ENCODE results near the gene GFY.

GFY gene

DNA sequence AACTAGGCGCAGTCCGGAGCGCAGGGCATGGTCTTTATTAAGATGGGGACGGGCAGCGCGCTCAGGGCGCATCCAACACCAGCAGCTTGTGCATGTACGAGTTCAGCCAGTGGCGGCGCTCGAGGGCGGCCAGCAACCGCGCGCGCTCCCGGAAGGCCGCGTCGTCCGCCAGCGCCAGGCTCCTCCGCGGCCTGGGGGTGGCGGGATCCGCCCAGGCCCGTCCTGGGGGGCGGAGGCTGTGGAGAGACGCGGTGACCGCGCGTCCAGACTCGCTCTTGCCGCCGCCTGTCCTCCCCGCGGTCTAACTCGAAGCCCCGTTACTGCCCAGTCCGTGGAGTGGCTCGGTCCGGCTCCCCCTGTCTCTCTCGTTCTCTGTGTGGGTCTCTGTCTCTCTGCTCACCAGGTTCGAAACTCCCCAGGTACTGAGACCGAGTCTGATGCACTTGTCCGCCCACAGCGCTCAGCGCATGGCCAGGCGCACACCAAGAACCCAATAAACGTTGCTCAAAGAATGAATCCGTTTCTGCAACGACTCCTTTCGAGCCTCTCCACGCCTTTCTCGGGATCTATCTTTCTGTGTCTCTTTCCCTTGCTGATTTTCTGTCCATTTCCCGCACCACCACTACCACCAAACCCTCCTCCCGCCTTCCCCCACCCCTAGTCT, 2.6 kb upstream of the GFY start:
- H3K27me3 ChIP-seq (ENCODE audit: control insufficient read depth, insufficient read depth, low read length) = peaks cover 68% of the 10 kb centered on the region
- H3K9ac ChIP-seq (ENCODE audit: low read length) = no peak overlapping the region
- H3K9me3 ChIP-seq (ENCODE audit: control insufficient read depth, low read depth, low read length) = no peaks in the 10 kb centered on the region
- H3K4me1 ChIP-seq (ENCODE audit: control insufficient read depth, low read depth, low read length) = peaks cover 18% of the 10 kb centered on the region
- peak overlapping the region; percentile 31 for H3K4me3 ChIP-seq (ENCODE audit: low read length)
- H3K36me3 ChIP-seq (ENCODE audit: control insufficient read depth, low read depth, low read length) = no peaks in the 10 kb centered on the region
- H3K27ac ChIP-seq (ENCODE audit: low read length) = no peak overlapping the region

DNA sequence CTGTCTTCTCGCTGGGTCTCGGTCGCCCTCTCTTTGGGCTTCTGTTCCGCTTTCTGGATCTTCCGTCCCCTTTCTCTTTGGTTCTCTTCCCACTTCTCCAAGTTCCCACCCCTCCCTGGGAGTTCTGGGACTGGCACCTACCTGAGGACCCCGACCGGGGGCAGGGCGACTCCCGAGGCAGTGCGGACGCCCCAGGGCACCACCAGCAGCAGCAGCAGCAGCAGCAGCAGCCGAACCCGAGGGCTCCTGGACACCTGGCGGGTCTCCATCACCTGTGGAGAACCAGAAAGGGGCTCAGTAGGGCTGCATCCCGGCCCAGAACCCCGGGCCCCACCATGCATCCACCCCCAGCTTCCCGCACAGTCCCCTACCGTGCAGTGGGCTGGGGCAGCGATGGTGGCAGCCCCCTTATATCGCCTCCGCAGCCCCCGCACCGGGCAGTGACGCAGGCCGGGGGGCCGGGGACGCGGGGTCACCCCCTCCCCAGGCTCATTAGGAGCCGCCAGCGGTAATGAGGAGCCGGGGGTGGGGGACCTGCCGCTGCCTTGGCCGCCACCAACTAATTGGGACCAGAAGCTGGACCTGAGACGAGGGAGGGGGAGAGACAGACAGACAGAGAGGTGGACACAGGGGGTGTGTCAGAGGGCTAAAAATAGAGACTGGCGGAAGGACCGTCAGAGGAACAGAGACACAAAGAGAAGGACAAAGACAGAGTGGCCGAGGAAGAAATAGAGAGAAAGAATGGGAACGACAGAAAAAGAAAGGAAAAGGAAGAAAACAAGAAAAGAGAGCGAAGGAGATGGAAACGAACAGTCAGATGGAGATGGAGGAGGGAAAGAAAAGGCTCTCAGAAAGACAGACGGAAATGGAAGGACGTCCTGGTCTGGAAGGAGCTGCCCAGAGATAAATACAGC, 1.9 kb upstream of the GFY start, which contains the start of gene PTH2:
Gene PTH2, minus strand, starts transcription at position 371 of the 914 bp plus-strand sequence. Its CDS starts 102 bp downstream, at position 269.
- H3K36me3 ChIP-seq (ENCODE audit: control insufficient read depth, low read depth, low read length) = no peaks in the 10 kb centered on the region
- H3K9me3 ChIP-seq (ENCODE audit: control insufficient read depth, low read depth, low read length) = no peaks in the 10 kb centered on the region
- H3K4me3 ChIP-seq (ENCODE audit: low read length) = peak within 1 kb of the TSS; percentile 31
- no peak within 1 kb of the TSS for H3K9ac ChIP-seq (ENCODE audit: low read length)
- peaks cover 69% of the 10 kb centered on the region for H3K27me3 ChIP-seq (ENCODE audit: control insufficient read depth, insufficient read depth, low read length)
- H3K27ac ChIP-seq (ENCODE audit: low read length) = no peak within 1 kb of the TSS
- peaks cover 18% of the 10 kb centered on the region for H3K4me1 ChIP-seq (ENCODE audit: control insufficient read depth, low read depth, low read length)

DNA sequence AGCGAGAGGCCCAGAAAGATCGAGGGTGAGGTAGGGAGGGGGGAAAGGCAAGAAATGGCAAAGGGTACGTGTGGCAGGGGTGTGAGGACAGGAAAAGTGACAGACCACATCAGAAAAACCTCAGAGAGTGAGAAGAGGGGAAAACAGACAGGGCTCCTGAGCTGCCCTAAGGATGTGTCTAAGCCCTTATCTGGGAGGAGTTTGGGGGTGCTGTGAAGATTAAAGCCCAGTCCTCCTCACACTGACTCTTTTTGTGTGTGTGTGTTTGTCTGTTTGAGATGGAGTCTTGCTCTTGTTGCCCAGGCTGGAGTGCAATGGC, 1.2 kb upstream of the GFY start:
- Histone ChIP-seq H3K36me3 (ENCODE audit: control insufficient read depth, low read depth, low read length) (no peaks in the 10 kb centered on the region), H3K27ac (ENCODE audit: low read length) (no peak overlapping the region), H3K27me3 (ENCODE audit: control insufficient read depth, insufficient read depth, low read length) (peaks cover 69% of the 10 kb centered on the region), H3K9me3 (ENCODE audit: control insufficient read depth, low read depth, low read length) (no peaks in the 10 kb centered on the region), H3K4me1 (ENCODE audit: control insufficient read depth, low read depth, low read length) (peaks cover 22% of the 10 kb centered on the region), H3K4me3 (ENCODE audit: low read length) (no peak overlapping the region), H3K9ac (ENCODE audit: low read length) (no peak overlapping the region)

DNA sequence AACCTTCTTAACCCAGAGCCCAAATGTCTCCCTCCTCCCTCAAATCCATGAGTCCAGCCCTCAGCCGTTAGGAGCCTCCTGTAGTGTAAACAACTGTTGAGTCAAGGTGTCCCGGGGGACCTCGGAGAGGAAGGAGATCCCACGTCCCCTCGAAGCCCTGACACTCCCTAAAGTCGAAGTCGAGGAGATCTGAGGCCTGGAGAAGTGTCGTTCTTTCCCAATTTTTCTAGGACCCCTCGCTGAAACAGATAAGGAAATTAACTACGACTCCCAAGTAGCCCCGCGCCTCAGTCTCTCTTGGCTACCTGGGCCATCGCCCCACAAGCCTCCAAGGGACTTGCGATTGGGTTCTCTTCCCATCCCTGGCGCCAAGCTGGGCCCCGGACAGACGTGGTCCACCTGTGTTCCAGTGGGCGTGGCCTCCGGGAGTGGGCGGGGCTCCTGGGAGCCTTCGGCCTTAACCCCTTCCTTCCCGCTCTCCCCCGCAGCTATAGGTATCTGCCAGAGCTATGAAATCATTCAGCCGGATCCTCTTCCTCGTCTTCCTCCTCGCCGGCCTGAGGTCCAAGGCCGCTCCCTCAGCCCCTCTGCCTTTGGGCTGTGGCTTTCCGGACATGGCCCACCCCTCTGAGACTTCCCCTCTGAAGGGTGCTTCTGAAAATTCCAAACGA, 869 bp downstream of the GFY start:
- Histone ChIP-seq H3K4me3 (ENCODE audit: low read length) (peak overlapping the region; percentile 32), H3K36me3 (ENCODE audit: control insufficient read depth, low read depth, low read length) (no peaks in the 10 kb centered on the region), H3K4me1 (ENCODE audit: control insufficient read depth, low read depth, low read length) (peaks cover 16% of the 10 kb centered on the region), H3K9me3 (ENCODE audit: control insufficient read depth, low read depth, low read length) (no peaks in the 10 kb centered on the region), H3K9ac (ENCODE audit: low read length) (no peak overlapping the region), H3K27ac (ENCODE audit: low read length) (no peak overlapping the region), H3K27me3 (ENCODE audit: control insufficient read depth, insufficient read depth, low read length) (peaks cover 77% of the 10 kb centered on the region)

DNA sequence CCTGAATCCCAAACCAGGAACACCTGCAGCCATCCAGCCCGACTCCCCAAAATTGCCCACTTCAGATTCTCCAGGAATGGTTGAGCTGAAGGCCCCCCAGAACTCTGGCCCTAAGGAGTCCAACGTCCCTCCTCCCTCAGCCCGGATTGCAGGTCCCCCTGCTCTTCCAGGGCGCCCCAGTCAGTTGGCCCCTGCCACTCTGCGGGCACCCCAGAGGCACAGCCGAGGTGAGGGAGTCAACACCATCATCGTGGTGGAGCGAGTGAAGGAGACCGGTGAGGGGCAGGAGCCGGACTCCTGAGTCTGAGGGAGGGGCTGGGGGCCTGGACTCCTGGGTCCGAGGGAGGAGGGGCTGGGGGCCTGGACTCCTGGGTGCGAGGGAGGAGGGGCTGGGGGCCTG, 2.2 kb downstream of the GFY start:
- Histone ChIP-seq H3K4me3 (ENCODE audit: low read length) (peak overlapping the region; percentile 70), H3K27ac (ENCODE audit: low read length) (no peak overlapping the region), H3K27me3 (ENCODE audit: control insufficient read depth, insufficient read depth, low read length) (peaks cover 70% of the 10 kb centered on the region), H3K4me1 (ENCODE audit: control insufficient read depth, low read depth, low read length) (peaks cover 16% of the 10 kb centered on the region), H3K9me3 (ENCODE audit: control insufficient read depth, low read depth, low read length) (no peaks in the 10 kb centered on the region), H3K9ac (ENCODE audit: low read length) (no peak overlapping the region), H3K36me3 (ENCODE audit: control insufficient read depth, low read depth, low read length) (no peaks in the 10 kb centered on the region)

DNA sequence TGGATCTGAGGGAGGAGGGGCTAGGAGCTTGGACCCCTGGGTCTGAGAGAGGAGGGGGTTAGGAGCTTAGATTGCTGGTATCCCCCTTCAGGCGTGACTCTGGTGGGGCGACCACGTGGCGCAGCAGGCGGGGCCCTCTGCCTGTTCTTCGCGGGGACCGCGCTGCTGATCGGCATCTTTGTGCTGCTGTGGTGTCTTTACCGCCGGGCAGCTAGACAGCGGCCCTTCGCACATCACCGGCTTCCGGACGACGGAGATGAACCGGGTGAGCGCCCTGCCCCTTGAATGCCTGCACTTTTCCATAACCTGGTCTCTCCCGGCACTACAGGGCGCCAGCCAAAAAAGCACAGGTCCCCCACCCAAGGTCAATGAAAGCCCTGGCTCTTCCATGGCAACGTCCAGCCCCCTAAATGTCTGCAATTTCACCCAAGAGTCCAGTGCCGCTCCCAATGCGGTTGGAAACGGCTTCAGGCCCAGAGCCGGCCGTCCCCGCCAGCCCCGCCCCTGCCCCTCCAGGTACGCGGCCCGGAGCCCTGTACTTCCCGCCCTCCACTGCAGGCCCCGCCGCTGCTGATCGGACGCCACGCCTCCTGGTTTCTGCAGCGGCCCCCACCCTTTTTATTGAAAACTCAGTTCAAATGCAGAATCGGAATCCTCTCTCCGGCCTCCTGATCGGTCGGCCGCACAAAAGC, 2.8 kb downstream of the GFY start:
- H3K4me1 ChIP-seq (ENCODE audit: control insufficient read depth, low read depth, low read length) = peaks cover 16% of the 10 kb centered on the region
- H3K9me3 ChIP-seq (ENCODE audit: control insufficient read depth, low read depth, low read length) = no peaks in the 10 kb centered on the region
- H3K9ac ChIP-seq (ENCODE audit: low read length) = peak overlapping the region; percentile 59
- H3K4me3 ChIP-seq (ENCODE audit: low read length) = peak overlapping the region; percentile 70
- H3K36me3 ChIP-seq (ENCODE audit: control insufficient read depth, low read depth, low read length) = no peaks in the 10 kb centered on the region
- peaks cover 70% of the 10 kb centered on the region for H3K27me3 ChIP-seq (ENCODE audit: control insufficient read depth, insufficient read depth, low read length)
- H3K27ac ChIP-seq (ENCODE audit: low read length) = no peak overlapping the region

DNA sequence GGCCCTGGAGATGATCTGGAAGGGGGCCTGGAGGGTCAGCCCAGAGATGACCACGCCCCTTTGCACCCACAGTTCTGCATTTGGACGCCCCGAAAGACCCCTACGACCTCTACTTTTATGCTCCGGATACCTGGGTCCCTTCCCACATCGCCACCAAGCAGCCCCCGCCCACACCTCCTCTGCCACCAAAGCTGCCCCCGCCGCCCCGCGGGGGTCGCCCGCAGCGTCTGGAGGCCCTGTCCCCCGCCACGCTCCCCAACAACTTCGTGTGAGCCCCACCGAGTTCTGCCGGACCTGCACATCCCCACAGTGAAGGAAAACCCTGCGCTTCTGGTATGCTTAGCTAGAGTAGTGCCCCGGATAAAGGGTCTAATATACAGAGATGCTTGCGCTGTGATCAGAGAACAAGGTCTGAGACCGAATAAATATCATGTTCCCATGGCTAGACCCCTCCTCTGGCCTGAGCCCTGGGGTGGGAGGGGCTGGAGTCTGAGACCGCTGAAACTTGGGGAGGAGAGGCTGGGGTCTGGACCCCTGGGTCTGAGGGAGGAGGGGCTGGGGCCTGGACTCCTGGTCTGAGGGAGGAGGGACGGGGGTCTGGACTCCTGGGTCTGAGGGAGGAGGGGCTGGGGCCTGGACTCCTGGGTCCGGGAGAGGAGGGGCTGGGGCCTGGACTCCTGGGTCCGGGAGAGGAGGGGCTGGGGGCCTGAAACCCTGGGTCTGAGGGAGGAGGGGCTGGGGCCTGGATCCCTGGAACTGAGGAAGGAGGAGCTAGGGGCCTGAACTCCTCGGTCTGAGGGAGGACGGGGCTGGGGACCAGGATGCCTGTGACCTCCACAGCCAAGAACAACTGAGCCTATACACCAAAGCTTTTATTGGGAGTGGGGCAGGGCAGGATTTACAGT, 3.6 kb downstream of the GFY start:
- no peak overlapping the region for H3K27ac ChIP-seq (ENCODE audit: low read length)
- H3K27me3 ChIP-seq (ENCODE audit: control insufficient read depth, insufficient read depth, low read length) = peaks cover 70% of the 10 kb centered on the region
- peaks cover 16% of the 10 kb centered on the region for H3K4me1 ChIP-seq (ENCODE audit: control insufficient read depth, low read depth, low read length)
- no peaks in the 10 kb centered on the region for H3K9me3 ChIP-seq (ENCODE audit: control insufficient read depth, low read depth, low read length)
- H3K9ac ChIP-seq (ENCODE audit: low read length) = peak overlapping the region; percentile 11
- H3K36me3 ChIP-seq (ENCODE audit: control insufficient read depth, low read depth, low read length) = no peaks in the 10 kb centered on the region
- peak overlapping the region; percentile 70 for H3K4me3 ChIP-seq (ENCODE audit: low read length)

DNA sequence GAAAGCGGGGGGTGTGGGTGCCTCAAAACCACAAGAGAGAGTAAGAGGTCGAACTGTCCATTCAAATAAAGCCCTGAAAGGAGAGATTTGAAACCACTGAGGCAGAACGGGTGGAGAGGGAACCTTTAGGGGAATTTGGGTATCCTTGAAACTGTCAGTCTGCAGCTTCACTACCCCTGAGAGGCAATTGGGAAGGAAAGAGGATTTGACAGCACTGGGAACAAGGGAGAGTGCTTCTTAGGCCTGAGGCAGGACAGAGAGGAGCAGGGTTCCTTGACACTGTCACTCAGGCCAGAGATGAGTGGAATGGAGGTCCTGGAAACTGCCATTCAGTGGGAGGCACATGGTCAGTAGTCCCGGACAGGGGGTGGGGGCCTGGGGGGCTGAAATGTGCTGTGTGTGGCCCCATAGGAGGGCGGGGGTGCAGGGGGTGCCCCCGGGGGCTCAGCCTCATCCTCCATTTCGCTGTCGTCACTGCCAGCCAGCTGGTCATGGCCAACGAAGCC, 5.0 kb downstream of the GFY start:
- H3K36me3 ChIP-seq (ENCODE audit: control insufficient read depth, low read depth, low read length) = no peaks in the 10 kb centered on the region
- H3K27ac ChIP-seq (ENCODE audit: low read length) = no peak overlapping the region
- peaks cover 57% of the 10 kb centered on the region for H3K27me3 ChIP-seq (ENCODE audit: control insufficient read depth, insufficient read depth, low read length)
- H3K4me3 ChIP-seq (ENCODE audit: low read length) = no peak overlapping the region
- H3K9me3 ChIP-seq (ENCODE audit: control insufficient read depth, low read depth, low read length) = no peaks in the 10 kb centered on the region
- no peak overlapping the region for H3K9ac ChIP-seq (ENCODE audit: low read length)
- H3K4me1 ChIP-seq (ENCODE audit: control insufficient read depth, low read depth, low read length) = peaks cover 15% of the 10 kb centered on the region

DNA sequence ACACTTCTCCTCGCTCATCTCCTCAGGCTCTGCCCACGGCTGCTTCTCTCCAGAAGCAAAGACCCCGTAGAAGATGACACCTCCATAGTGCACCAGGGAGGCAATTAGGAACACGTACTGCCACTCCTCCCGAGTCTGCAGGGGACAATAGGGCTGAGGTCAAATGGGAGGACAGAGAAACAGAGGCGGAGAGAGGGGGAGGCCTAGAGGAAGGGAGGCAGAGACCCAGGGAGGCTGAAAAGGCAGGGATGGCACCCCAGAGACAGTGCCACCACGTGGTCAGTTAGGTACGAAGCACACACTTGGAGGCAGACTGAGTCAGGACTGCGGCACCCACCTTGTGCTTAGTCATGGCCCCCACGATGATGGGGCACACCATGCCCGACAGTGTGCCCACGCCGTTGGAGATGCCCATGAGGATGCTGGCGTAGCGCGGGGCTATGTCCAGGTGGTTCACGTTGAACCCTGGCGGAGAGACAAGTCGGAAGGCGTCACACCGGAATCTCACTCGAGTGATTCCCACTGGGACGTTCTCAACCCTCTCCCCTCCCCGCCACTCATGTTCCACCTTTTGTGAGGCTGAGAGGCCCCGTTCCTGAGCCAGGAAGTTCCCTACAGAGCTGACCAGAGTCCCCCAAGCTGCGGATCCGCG, 5.6 kb downstream of the GFY start:
- no peak overlapping the region for H3K9ac ChIP-seq (ENCODE audit: low read length)
- H3K4me3 ChIP-seq (ENCODE audit: low read length) = no peak overlapping the region
- peaks cover 11% of the 10 kb centered on the region for H3K4me1 ChIP-seq (ENCODE audit: control insufficient read depth, low read depth, low read length)
- no peaks in the 10 kb centered on the region for H3K36me3 ChIP-seq (ENCODE audit: control insufficient read depth, low read depth, low read length)
- H3K9me3 ChIP-seq (ENCODE audit: control insufficient read depth, low read depth, low read length) = no peaks in the 10 kb centered on the region
- no peak overlapping the region for H3K27ac ChIP-seq (ENCODE audit: low read length)
- H3K27me3 ChIP-seq (ENCODE audit: control insufficient read depth, insufficient read depth, low read length) = peaks cover 51% of the 10 kb centered on the region

DNA sequence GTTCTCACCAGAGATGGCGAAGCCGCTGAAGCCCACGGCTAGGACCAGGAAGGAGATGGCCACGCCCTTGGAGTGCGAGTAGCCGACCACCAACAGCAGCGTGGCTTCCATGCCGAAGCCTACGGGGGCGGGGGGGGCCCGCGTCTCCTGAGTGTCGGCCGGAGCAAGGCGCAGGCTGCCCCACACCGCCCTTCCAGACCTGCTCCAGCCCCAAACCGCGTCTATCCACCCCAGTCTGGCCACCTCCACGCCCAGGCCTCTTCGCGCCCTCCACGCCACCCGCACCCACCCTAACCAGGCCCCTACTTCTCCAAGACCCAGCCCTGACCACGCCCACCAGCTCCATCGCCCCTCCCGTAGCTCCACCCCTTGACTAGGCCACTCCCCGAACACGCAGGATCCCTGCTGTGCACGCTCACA, 6.2 kb downstream of the GFY start:
- Histone ChIP-seq H3K4me3 (ENCODE audit: low read length) (no peak overlapping the region), H3K27me3 (ENCODE audit: control insufficient read depth, insufficient read depth, low read length) (peaks cover 46% of the 10 kb centered on the region), H3K9me3 (ENCODE audit: control insufficient read depth, low read depth, low read length) (no peaks in the 10 kb centered on the region), H3K4me1 (ENCODE audit: control insufficient read depth, low read depth, low read length) (peaks cover 13% of the 10 kb centered on the region), H3K9ac (ENCODE audit: low read length) (no peak overlapping the region), H3K36me3 (ENCODE audit: control insufficient read depth, low read depth, low read length) (no peaks in the 10 kb centered on the region), H3K27ac (ENCODE audit: low read length) (no peak overlapping the region)

Measured in iPS-18a (cell line).